IPS-18c (cell line): ENCODE data around the gene TJP2.

Experiments used
- H3K4me3 ChIP-seq: 2 replicates; pipeline ENCODE4 v1.7.0; 2013; ENCODE audit warnings: low read depth, mild to moderate bottlenecking, low read length, moderate library complexity; ENCODE audit not compliant: insufficient read depth
- H3K9me3 ChIP-seq: one replicate; pipeline ENCODE4 v1.6.1; 2013; ENCODE audit warnings: mild to moderate bottlenecking, low read length, moderate library complexity; ENCODE audit not compliant: control insufficient read depth, insufficient read depth

TJP2 gene

DNA sequence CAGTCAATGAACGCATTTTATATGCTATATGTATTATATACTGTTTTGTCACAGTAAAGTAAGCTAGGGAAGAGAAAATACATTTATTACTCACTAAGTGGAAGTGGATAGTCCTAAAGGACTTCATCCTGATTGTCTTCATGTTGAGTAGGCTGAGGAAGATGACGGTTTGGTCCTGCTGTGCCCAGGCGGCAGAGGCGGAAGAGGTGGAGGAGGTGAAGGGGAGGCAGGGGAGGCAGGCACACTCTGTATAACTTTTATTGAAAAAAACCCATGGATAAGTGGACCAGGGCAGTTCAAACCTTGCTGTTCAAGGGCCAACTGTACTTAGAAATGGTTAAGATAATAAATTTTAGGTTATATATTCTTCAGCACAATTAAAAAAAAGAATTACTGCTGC lies 28.5 kb downstream of the TJP2 start:
- no peaks in the 10 kb centered on the region for H3K9me3 ChIP-seq
- no peak overlapping the region for H3K4me3 ChIP-seq

GRCh38 chr9:69204326-69204725 lies 30.2 kb downstream of the TJP2 start:
- no peak overlapping the region for H3K4me3 ChIP-seq
- H3K9me3 ChIP-seq: no peaks in the 10 kb centered on the region

GRCh38 chr9:69204849-69205248 lies 30.8 kb downstream of the TJP2 start:
- Histone ChIP-seq H3K4me3 (no peak overlapping the region), H3K9me3 (no peaks in the 10 kb centered on the region)

DNA sequence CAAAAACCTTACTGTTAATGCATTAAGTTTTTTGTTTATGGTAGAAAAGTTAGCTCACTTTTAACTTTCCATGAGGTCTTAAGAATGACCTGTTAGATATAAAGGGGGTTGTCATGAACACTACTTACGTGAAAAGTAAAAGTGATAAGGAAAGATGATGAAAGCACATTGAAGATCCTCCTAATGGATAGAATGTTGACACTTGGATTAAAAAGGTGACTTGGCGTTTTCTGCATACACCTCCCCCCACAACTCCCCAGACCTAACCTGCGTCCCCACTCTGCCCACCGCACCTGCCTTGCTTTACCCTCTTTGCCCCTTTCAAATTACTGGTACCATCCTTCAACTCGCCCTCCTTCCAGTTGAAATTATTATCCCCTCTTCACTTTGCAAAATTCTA lies 32.0 kb downstream of the TJP2 start:
- no peaks in the 10 kb centered on the region for H3K9me3 ChIP-seq
- no peak overlapping the region for H3K4me3 ChIP-seq

DNA sequence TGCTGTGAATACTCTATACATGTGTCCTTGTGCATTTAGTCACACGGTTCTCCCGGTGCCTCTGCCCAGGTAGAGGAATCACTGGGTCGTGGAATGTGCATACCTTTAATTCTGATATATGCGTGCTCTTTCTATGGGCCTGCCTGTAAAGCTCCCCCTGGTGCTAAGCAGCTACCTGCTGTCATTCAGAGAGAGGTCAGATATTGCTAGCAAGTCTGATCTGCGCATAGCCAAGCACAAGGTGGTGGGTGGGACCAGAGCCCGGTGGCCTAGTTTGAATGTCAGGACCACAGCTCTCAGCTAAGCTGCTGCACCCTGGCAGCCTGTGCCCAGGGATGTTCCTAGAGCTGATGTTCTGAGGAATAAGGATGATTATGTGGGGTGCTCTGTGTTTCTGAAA lies 33.4 kb downstream of the TJP2 start:
- no peak overlapping the region; the same call in 1 of the 2 replicates for H3K4me3 ChIP-seq
- H3K9me3 ChIP-seq: no peaks in the 10 kb centered on the region

DNA sequence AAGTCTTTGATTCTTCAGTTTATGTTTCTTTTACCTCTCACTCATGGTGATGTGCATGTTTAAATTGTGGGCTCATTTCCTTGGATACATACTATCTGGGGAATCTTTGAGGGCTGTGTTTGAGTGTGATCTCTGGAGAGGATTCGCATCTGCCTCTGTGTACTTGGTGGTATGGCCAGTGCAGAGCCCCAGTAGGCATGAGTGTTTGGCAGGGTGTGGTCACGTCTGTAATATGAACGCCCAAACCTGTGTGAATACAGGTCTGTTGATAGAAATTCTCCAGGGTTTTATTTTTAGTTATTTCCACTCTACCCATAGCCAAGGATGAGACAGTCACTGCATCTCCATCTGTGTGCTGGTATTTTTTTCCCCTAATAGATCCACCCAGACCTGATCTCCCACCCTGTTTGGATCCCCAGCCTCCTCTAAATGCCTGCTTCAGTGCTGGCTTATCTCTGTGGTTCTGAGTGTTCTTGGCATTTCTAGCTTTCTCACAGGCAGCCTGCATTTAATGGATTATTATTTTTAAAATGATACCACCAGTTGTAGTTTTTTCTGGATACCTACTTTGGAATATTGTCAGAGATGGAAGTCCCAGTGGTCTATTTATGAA lies 37.5 kb downstream of the TJP2 start:
- Histone ChIP-seq H3K4me3 (no peak overlapping the region), H3K9me3 (no peaks in the 10 kb centered on the region)

- no peaks in the 10 kb centered on the region for H3K9me3 ChIP-seq
These were observed 39.6 kb downstream of the TJP2 start for GRCh38 chr9:69213647-69214046.

GRCh38 chr9:69214939-69215338 lies 40.9 kb downstream of the TJP2 start:
- no peak overlapping the region for H3K4me3 ChIP-seq
- no peaks in the 10 kb centered on the region for H3K9me3 ChIP-seq

More at GRCh38 chr9:69213647-69214046, 39.6 kb downstream of the TJP2 start:
- H3K4me3 ChIP-seq: no peak overlapping the region

DNA sequence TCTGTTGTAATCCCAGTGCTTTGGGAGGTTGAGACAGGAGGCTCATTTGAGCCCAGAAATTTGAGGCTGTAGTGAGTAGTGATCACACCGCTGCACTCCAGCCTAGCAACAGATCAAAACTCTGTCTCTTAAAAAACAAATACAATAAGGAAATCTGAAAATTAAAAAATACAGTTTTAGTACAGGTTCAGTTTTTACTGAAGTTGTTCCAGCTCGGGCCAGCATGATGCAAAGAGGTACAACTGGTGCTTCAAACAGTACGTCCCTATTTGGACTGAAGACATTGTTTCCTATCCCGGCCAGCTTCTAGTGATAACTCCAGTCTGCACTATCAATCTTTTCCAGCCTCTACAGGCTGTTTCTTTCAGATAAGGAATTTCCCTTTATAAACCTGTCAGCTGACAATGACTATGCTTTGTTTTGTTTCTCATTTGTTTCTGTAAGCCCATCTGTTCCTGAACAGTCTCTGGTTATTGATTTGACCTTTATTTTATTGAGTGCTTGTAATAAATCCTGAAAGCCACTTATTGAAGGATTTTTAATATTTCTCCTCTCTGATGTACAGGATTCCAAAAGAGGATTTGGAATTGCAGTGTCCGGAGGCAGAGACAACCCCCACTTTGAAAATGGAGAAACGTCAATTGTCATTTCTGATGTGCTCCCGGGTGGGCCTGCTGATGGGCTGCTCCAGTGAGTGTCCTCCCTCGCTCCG lies 41.9 kb downstream of the TJP2 start:
- Histone ChIP-seq H3K4me3 (no peak overlapping the region), H3K9me3 (no peaks in the 10 kb centered on the region)

DNA sequence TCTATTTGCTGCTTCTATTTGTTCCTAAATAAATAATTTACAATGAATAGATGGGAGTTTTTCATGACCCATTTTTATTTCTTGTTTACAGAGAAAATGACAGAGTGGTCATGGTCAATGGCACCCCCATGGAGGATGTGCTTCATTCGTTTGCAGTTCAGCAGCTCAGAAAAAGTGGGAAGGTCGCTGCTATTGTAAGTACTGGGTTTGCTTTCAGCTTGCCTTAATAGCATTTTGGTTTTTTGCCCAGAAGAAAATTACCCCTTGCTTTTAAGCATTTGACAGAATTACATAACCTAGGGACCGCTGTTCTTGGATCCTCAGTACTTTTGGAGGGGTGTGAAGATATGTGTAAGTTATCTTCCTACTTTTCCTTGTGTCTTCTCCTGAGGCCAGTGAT lies 44.1 kb downstream of the TJP2 start:
- no peaks in the 10 kb centered on the region for H3K9me3 ChIP-seq
- no peak overlapping the region for H3K4me3 ChIP-seq

DNA sequence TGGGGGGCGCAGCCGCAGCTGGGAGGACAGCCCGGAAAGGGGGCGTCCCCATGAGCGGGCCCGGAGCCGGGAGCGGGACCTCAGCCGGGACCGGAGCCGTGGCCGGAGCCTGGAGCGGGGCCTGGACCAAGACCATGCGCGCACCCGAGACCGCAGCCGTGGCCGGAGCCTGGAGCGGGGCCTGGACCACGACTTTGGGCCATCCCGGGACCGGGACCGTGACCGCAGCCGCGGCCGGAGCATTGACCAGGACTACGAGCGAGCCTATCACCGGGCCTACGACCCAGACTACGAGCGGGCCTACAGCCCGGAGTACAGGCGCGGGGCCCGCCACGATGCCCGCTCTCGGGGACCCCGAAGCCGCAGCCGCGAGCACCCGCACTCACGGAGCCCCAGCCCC lies 47.0 kb downstream of the TJP2 start:
- no peaks in the 10 kb centered on the region for H3K9me3 ChIP-seq
- H3K4me3 ChIP-seq: no peak overlapping the region

DNA sequence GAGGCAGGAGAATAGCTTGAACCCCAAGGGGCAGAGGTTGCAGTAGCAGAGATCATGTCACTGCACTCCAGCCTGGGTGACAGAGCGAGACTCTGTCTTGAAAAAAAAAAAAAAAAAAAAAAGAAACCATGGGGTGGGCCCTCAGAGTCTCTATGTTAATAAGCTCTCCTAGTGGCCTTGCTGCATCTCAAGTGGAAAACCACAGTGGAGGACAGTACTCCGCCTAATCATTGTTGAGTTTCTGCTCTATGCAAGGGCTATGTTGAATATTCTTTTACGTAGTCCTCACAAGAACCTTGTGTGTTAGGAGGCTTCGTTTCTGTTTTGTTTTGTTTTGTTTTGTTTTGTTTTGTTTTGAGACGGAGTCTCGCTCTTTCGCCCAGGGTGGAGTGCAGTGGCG lies 48.9 kb downstream of the TJP2 start:
- Histone ChIP-seq H3K4me3 (no peak overlapping the region), H3K9me3 (no peaks in the 10 kb centered on the region)

DNA sequence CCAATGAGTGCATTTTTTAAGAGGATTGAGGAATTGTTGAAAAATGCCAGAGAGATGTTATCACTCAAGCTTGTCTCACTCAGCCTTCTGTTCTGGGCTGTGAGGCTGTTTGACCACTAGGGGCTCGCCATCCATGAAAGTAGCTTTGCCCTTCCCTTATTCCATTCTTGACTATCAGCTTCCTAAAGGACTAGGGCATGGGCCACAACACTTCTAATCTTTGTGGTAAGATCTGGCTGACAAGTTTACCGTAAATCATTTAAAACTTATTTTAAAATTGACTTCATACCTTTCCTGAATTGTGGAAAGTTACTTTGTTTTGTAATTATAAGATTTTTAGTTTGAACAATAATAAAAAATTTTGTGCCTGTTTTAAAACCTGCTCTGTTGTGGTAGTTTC lies 49.5 kb downstream of the TJP2 start:
- no peaks in the 10 kb centered on the region for H3K9me3 ChIP-seq
- H3K4me3 ChIP-seq: no peak overlapping the region

DNA sequence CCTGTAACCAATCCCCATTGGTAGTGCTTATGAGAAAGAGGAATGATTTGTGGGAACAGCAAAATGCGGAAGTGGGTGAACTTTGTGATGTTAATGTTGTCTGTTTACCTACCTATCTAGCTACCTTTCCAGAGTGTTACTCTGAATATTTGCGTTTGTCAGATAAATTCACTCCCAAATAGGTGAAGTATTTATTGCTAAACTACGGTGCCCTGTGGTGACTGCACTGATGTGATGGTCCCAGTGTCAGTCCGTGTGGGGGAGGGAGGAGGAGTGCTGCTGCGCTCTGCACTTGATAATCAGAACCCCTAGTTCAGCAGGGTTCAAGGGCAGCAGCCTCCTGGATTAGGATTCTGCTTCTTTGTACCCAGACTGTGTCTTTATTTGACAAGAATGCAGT lies 55.3 kb downstream of the TJP2 start:
- no peaks in the 10 kb centered on the region for H3K9me3 ChIP-seq
- no peak overlapping the region for H3K4me3 ChIP-seq

- Histone ChIP-seq H3K9me3 (peaks cover 2% of the 10 kb centered on the region), H3K4me3 (no peak overlapping the region)
These were observed 58.1 kb downstream of the TJP2 start for GRCh38 chr9:69232135-69232534.

DNA sequence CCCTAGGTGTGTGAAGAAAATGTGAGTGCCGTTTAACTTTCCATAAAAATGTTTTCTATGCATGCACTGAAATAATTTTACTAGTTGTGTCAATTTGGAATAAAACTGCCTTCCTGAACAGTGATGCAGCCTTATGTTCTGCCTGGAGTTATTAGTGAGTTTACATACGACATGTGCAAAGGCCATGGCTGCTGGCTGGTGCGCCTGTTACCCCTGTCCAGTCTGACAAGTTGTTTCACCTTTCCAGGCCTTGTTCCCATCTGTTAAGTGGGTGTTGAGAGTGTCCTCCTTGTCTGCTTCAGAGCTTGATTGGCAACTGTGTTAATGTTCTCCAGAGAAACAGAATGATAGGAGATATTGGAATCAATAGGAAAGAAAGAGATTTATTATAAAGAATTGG lies 60.6 kb downstream of the TJP2 start:
- Histone ChIP-seq H3K4me3 (no peak overlapping the region), H3K9me3 (peaks cover 2% of the 10 kb centered on the region)

DNA sequence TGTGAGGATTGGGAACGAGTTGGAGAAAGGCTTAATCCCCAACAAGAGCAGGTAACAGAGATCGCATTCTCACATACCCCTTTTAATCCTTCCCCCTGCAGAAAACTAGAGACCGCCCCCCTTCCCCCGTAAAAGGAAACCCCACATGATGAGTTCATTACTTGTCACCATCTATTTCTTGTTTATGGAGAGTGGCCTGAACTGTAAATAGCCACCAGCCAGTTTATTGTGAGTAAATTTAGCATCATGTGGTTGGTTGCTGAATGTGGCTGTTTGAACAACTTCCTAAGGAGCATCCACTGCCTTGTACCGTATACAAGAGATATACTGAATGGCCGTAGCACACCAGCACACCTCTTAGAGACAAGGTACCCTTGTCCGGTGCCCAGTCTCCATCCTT lies 62.1 kb downstream of the TJP2 start:
- Histone ChIP-seq H3K9me3 (peaks cover 2% of the 10 kb centered on the region), H3K4me3 (no peak overlapping the region)

- H3K9me3 ChIP-seq: peaks cover 2% of the 10 kb centered on the region
- no peak overlapping the region for H3K4me3 ChIP-seq
These were observed 63.7 kb downstream of the TJP2 start for GRCh38 chr9:69237702-69238295.
